Endothelial cell (in vitro differentiated cells): ENCODE results near the gene H6PD. TPM values are rescaled to one million over a fixed set of nuclear protein-coding genes. Genes with fewer than 3 reads are reported as not detected.

Experiments used
- DNase-seq: peaks from one replicate; pipeline ENCODE4 v3.0.0; 2021; ENCODE audit warnings: low spot score
- H3K27ac Mint-ChIP-seq: one replicate; pipeline ENCODE4 v1.8.0; 2021; ENCODE audit warnings: mixed read lengths, inconsistent platforms; ENCODE audit not compliant: unreplicated experiment
- H3K27me3 Mint-ChIP-seq: one replicate; pipeline ENCODE4 v1.8.0; 2021; ENCODE audit warnings: mild to moderate bottlenecking, moderate library complexity, mixed read lengths, inconsistent platforms; ENCODE audit not compliant: unreplicated experiment
- H3K36me3 Mint-ChIP-seq: one replicate; pipeline ENCODE4 v1.8.0; 2021; ENCODE audit warnings: mild to moderate bottlenecking, low read depth, mixed read lengths, inconsistent platforms; ENCODE audit not compliant: unreplicated experiment
- H3K4me1 Mint-ChIP-seq: one replicate; pipeline ENCODE4 v1.8.0; 2021; ENCODE audit warnings: mild to moderate bottlenecking, mixed read lengths, inconsistent platforms; ENCODE audit not compliant: unreplicated experiment
- H3K4me3 Mint-ChIP-seq: one replicate; pipeline ENCODE4 v1.8.0; 2021; ENCODE audit warnings: mild to moderate bottlenecking, mixed read lengths, inconsistent platforms; ENCODE audit not compliant: unreplicated experiment
- H3K9me3 Mint-ChIP-seq: one replicate; pipeline ENCODE4 v1.8.0; 2021; ENCODE audit warnings: mixed read lengths, inconsistent platforms; ENCODE audit not compliant: unreplicated experiment
- CTCF ChIP-seq: fragments of 200-600 bp; sonication (generic); IDR thresholded peaks from one replicate; pipeline ENCODE4 v1.5.0; 2021; ENCODE audit warnings: antibody characterized with exemption; ENCODE audit not compliant: unreplicated experiment
- total RNA-seq: library from RNA; stranded (reverse); fragmentation: NEBNext Ultra II Directional; extraction: Animal tissue kit (Norgen Biotek cat#: 25700); gene quantifications from one replicate; pipeline ENCODE4 v1.2.1, GENCODE V29; 2021; ENCODE audit not compliant: unreplicated experiment

Gene H6PD
- total RNA-seq, 1 donor from 2014 or later = 18.6 TPM

- Mint-ChIP-seq H3K4me1 (peaks cover 10% of the 10 kb centered on the region), H3K36me3 (peaks cover 3% of the 10 kb centered on the region), H3K4me3 (no peak overlapping the region), H3K9me3 (no peaks in the 10 kb centered on the region), H3K27ac (peak overlapping the region; percentile 2), H3K27me3 (peaks cover 4% of the 10 kb centered on the region)
- DNase-seq = no peak
- no peak for TF ChIP-seq CTCF
Observed at GRCh38 chr1:9253453-9254105, 19.0 kb downstream of the H6PD start.

GRCh38 chr1:9256332-9256731 is 21.8 kb downstream of the H6PD start:
- peaks cover 14% of the 10 kb centered on the region for H3K27me3 Mint-ChIP-seq
- no peak for TF ChIP-seq CTCF
- H3K9me3 Mint-ChIP-seq = no peaks in the 10 kb centered on the region
- H3K4me3 Mint-ChIP-seq = no peak overlapping the region
- peaks cover 6% of the 10 kb centered on the region for H3K36me3 Mint-ChIP-seq
- H3K27ac Mint-ChIP-seq = no peak overlapping the region
- DNase-seq = no peak
- peaks cover 10% of the 10 kb centered on the region for H3K4me1 Mint-ChIP-seq

- H3K36me3 Mint-ChIP-seq = peaks cover 6% of the 10 kb centered on the region
- no peak for TF ChIP-seq CTCF
Observed at GRCh38 chr1:9257851-9258250, 23.3 kb downstream of the H6PD start.

GRCh38 chr1:9258629-9259028 is 24.1 kb downstream of the H6PD start:
- Mint-ChIP-seq H3K36me3 (peaks cover 6% of the 10 kb centered on the region), H3K4me1 (peaks cover 8% of the 10 kb centered on the region), H3K27me3 (peaks cover 12% of the 10 kb centered on the region), H3K9me3 (no peaks in the 10 kb centered on the region), H3K27ac (peak overlapping the region; percentile 91), H3K4me3 (no peak overlapping the region)
- TF ChIP-seq CTCF = no peak
- no peak for DNase-seq

More at GRCh38 chr1:9257851-9258250, 23.3 kb downstream of the H6PD start:
- Mint-ChIP-seq H3K27ac (peak overlapping the region; percentile 91), H3K27me3 (peaks cover 12% of the 10 kb centered on the region), H3K4me3 (no peak overlapping the region), H3K4me1 (peaks cover 10% of the 10 kb centered on the region), H3K9me3 (no peaks in the 10 kb centered on the region)
- no peak for DNase-seq

- peak overlapping the region; percentile 4 for H3K4me3 Mint-ChIP-seq
- peak overlapping the region; percentile 91 for H3K27ac Mint-ChIP-seq
- peaks cover 15% of the 10 kb centered on the region for H3K27me3 Mint-ChIP-seq
- peaks cover 6% of the 10 kb centered on the region for H3K36me3 Mint-ChIP-seq
- DNase-seq = no peak
- H3K4me1 Mint-ChIP-seq = no peaks in the 10 kb centered on the region
- no peak for TF ChIP-seq CTCF
- no peaks in the 10 kb centered on the region for H3K9me3 Mint-ChIP-seq
Observed at GRCh38 chr1:9260059-9260766, 25.6 kb downstream of the H6PD start.
